Renal cortex interstitium (tissue), 15 donors: Measurements from ENCODE around the gene NHSL1. TPM values are rescaled to one million over a fixed set of nuclear protein-coding genes. Genes with fewer than 3 reads are reported as not detected.

ENCODE experiments used
- DNase-seq, 11 donors: peaks; one replicate each; pipeline ENCODE4 v3.0.0-alpha.2; 2013; ENCODE audit warnings: low read depth in 9 of 11, low spot score in 4 of 11; ENCODE audit errors: extremely low read depth in 1 of 11
- long read RNA-seq, 16 experiments: transcript quantifications; one replicate each; lab custom pipeline, GENCODE V29; 2026
- polyA plus RNA-seq, 3 donors: library from polyadenylated mRNA; unstranded; fragments of 120-200 nt; gene quantifications; one replicate each; pipeline ENCODE4 v1.2.1, GENCODE V29; 2013; ENCODE audit not compliant: insufficient read length in 3 of 3

NHSL1 gene
- polyA plus RNA-seq = 10 to 100 TPM; 11.3 to 17.3 (median 14.1) TPM
- long read RNA-seq, donor 1, partial matches to known transcripts = 5 of 6 reads
- long read RNA-seq, donor 1, other reads (novel, unspliced or antisense) = 0 of 6 reads
- long read RNA-seq, donor 2 = 0 reads
- long read RNA-seq, donor 3, partial matches to known transcripts = 0 of 3 reads
- long read RNA-seq, donor 3, other reads (novel, unspliced or antisense) = 0 of 3 reads
- long read RNA-seq, donor 4 = 0 reads
- long read RNA-seq, donor 5 = 0 reads
- long read RNA-seq, donor 6, partial matches to known transcripts = 5 of 7 reads
- long read RNA-seq, donor 6, other reads (novel, unspliced or antisense) = 0 of 7 reads
- long read RNA-seq, donor 7, partial matches to known transcripts = 0 of 1 reads
- long read RNA-seq, donor 7, other reads (novel, unspliced or antisense) = 0 of 1 reads
- long read RNA-seq, donor 8 = 0 reads
- long read RNA-seq, donor 9, full-length matches to known transcripts = 1 of 1 reads
- long read RNA-seq, donor 9, partial matches to known transcripts = 0 of 1 reads
- long read RNA-seq, donor 9, other reads (novel, unspliced or antisense) = 0 of 1 reads
- long read RNA-seq, donor 10 = 0 reads
- long read RNA-seq, donor 11, partial matches to known transcripts = 0 of 3 reads
- long read RNA-seq, donor 11, other reads (novel, unspliced or antisense) = 0 of 3 reads
- long read RNA-seq, donor 12, partial matches to known transcripts = 0 of 1 reads
- long read RNA-seq, donor 12, other reads (novel, unspliced or antisense) = 0 of 1 reads
- long read RNA-seq, donor 13 = 0 reads
- long read RNA-seq, donor 14, partial matches to known transcripts = 0 of 2 reads
- long read RNA-seq, donor 14, other reads (novel, unspliced or antisense) = 0 of 2 reads
- long read RNA-seq, donor 15 = 0 reads
- long read RNA-seq, donor 16, partial matches to known transcripts = 5 of 6 reads
- long read RNA-seq, donor 16, other reads (novel, unspliced or antisense) = 0 of 6 reads

- DNase-seq = peak in 7 of 11 donors; percentile 48 to 71 (median 51)
These were observed at the start of gene NHSL1 for GRCh38 chr6:138499303-138500018. TSS of gene NHSL1 (minus strand) at chr6:138499494. CDS start at chr6:138499290, 204 bp downstream.

GRCh38 chr6:138546733-138547185 is 47.5 kb upstream of the NHSL1 start:
- DNase-seq = no peak

GRCh38 chr6:138545621-138545980 is 46.3 kb upstream of the NHSL1 start:
- DNase-seq = no peak

GRCh38 chr6:138544501-138544900 is 45.2 kb upstream of the NHSL1 start:
- no peak for DNase-seq

- no peak for DNase-seq
These were observed 44.4 kb upstream of the NHSL1 start for GRCh38 chr6:138543657-138544056.

- no peak for DNase-seq
These were observed 42.7 kb upstream of the NHSL1 start for GRCh38 chr6:138541823-138542481.

- no peak for DNase-seq
These were observed 41.2 kb upstream of the NHSL1 start for GRCh38 chr6:138540468-138540867.

GRCh38 chr6:138539876-138540275 is 40.6 kb upstream of the NHSL1 start:
- no peak for DNase-seq

- DNase-seq = no peak
These were observed 39.2 kb upstream of the NHSL1 start for GRCh38 chr6:138538390-138539031.

GRCh38 chr6:138537106-138537505 is 37.8 kb upstream of the NHSL1 start:
- no peak for DNase-seq

GRCh38 chr6:138535728-138536455 is 36.6 kb upstream of the NHSL1 start:
- DNase-seq = no peak

GRCh38 chr6:138533667-138534066 is 34.4 kb upstream of the NHSL1 start:
- no peak for DNase-seq

- DNase-seq = no peak
These were observed 32.1 kb upstream of the NHSL1 start for GRCh38 chr6:138531387-138531786.

GRCh38 chr6:138529478-138529877 is 30.2 kb upstream of the NHSL1 start:
- no peak for DNase-seq

- no peak for DNase-seq
These were observed 29.7 kb upstream of the NHSL1 start for GRCh38 chr6:138528956-138529355.

GRCh38 chr6:138528137-138528536 is 28.8 kb upstream of the NHSL1 start:
- DNase-seq = no peak

- no peak for DNase-seq
These were observed 28.3 kb upstream of the NHSL1 start for GRCh38 chr6:138527411-138528088.
